IPS-NIHi7 (cell line): ENCODE data around the gene PPFIA1.

Experiments
- DNase-seq: peaks from one replicate; pipeline ENCODE4 v3.0.0; 2012; ENCODE audit warnings: mixed read lengths; ENCODE audit errors: extremely low spot score

The PPFIA1 gene

GRCh38 chr11:70270104-70270876, at the start of gene PPFIA1:
TSS of gene PPFIA1 (plus strand) at chr11:70270690. CDS start at chr11:70272173, 1,483 bp downstream.
- peak; percentile 100 for DNase-seq

- DNase-seq: no peak
Observed at GRCh38 chr11:70220920-70221319, 49.6 kb upstream of the PPFIA1 start.

- no peak for DNase-seq
Observed at GRCh38 chr11:70225681-70226177, 44.8 kb upstream of the PPFIA1 start.

GRCh38 chr11:70226183-70226582, 44.3 kb upstream of the PPFIA1 start:
- no peak for DNase-seq

GRCh38 chr11:70226967-70227366, 43.5 kb upstream of the PPFIA1 start:
- peak; percentile 78 for DNase-seq

GRCh38 chr11:70229737-70230136, 40.8 kb upstream of the PPFIA1 start:
- no peak for DNase-seq

- DNase-seq: no peak
Observed at GRCh38 chr11:70230151-70230839, 40.2 kb upstream of the PPFIA1 start.

GRCh38 chr11:70230840-70231710, 39.4 kb upstream of the PPFIA1 start:
- DNase-seq: no peak

- DNase-seq: no peak
Observed at GRCh38 chr11:70233034-70233433, 37.5 kb upstream of the PPFIA1 start.

- no peak for DNase-seq
Observed at GRCh38 chr11:70233511-70233934, 37.0 kb upstream of the PPFIA1 start.

- DNase-seq: no peak
Observed at GRCh38 chr11:70233962-70234361, 36.5 kb upstream of the PPFIA1 start.

GRCh38 chr11:70240337-70240736, 30.2 kb upstream of the PPFIA1 start:
- no peak for DNase-seq

- no peak for DNase-seq
Observed at GRCh38 chr11:70241709-70242108, 28.8 kb upstream of the PPFIA1 start.

- DNase-seq: no peak
Observed at GRCh38 chr11:70242885-70243284, 27.6 kb upstream of the PPFIA1 start.

GRCh38 chr11:70243912-70244652, 26.4 kb upstream of the PPFIA1 start:
- DNase-seq: no peak

GRCh38 chr11:70244698-70245097, 25.8 kb upstream of the PPFIA1 start:
- DNase-seq: no peak

- peak; percentile 15 for DNase-seq
Observed at GRCh38 chr11:70246196-70246595, 24.3 kb upstream of the PPFIA1 start.

- no peak for DNase-seq
Observed at GRCh38 chr11:70247042-70247709, 23.3 kb upstream of the PPFIA1 start.

GRCh38 chr11:70247710-70248072, 22.8 kb upstream of the PPFIA1 start:
- no peak for DNase-seq

- DNase-seq: no peak
Observed at GRCh38 chr11:70250876-70251658, 19.4 kb upstream of the PPFIA1 start.
